GM23338 (cell line): ENCODE measurements around the gene ADAMTSL5. TPM values are rescaled to one million over a fixed set of nuclear protein-coding genes. Genes with fewer than 3 reads are reported as not detected.
A peak's percentile ranks its signal among the peaks of the same experiment; 100 is the strongest.

Experiments
- ATAC-seq: fragments of 200-7000 bp; cut with Tn5 transposase; 3 replicates; pipeline ENCODE4 v1.9.1; 2020
- DNase-seq: peaks from one replicate; pipeline ENCODE4 v3.0.0-alpha.2; 2015; ENCODE audit warnings: low spot score
- H2AFZ ChIP-seq: fragments of 200-600 bp; sonication (generic); 2 replicates; pipeline ENCODE4 v1.8.0; 2016; ENCODE audit warnings: antibody characterized with exemption, mild to moderate bottlenecking, moderate library complexity
- H3F3A ChIP-seq: fragments of 200-600 bp; sonication (generic); replicated peaks from 2 replicates; pipeline ENCODE4 v1.8.0; 2017; ENCODE audit warnings: antibody characterized with exemption, mixed run types, low read depth
- H3K27ac ChIP-seq: fragments of 200-600 bp; sonication (generic); 2 replicates; pipeline ENCODE4 v1.6.1; 2016; ENCODE audit warnings: low read depth
- H3K27me3 ChIP-seq: fragments of 200-600 bp; sonication (generic); 2 replicates; pipeline ENCODE4 v1.8.0; 2016; ENCODE audit warnings: mild to moderate bottlenecking, mixed run types, moderate library complexity; ENCODE audit not compliant: insufficient read depth
- H3K36me3 ChIP-seq: fragments of 200-600 bp; sonication (generic); 2 replicates; pipeline ENCODE4 v1.8.0; 2016; ENCODE audit warnings: mild to moderate bottlenecking; ENCODE audit not compliant: insufficient read depth
- H3K4me1 ChIP-seq: fragments of 200-600 bp; sonication (generic); 2 replicates; pipeline ENCODE4 v1.8.0; 2016; ENCODE audit warnings: mild to moderate bottlenecking, moderate library complexity; ENCODE audit not compliant: insufficient read depth
- H3K4me2 ChIP-seq: fragments of 200-600 bp; sonication (generic); 2 replicates; pipeline ENCODE4 v1.7.1; 2017; ENCODE audit warnings: mixed run types
- H3K4me3 ChIP-seq: fragments of 200-600 bp; sonication (generic); 2 replicates; pipeline ENCODE4 v1.6.1; 2016; ENCODE audit warnings: mixed run types
- H3K79me2 ChIP-seq: fragments of 200-600 bp; sonication (generic); replicated peaks from 2 replicates; pipeline ENCODE4 v1.8.0; 2017; ENCODE audit warnings: mild to moderate bottlenecking; ENCODE audit not compliant: insufficient read depth
- H3K9me2 ChIP-seq: fragments of 200-600 bp; sonication (generic); 2 replicates; pipeline ENCODE4 v1.8.0; 2017; ENCODE audit not compliant: insufficient read depth
- H4K20me1 ChIP-seq: fragments of 200-600 bp; sonication (generic); replicated peaks from 2 replicates; pipeline ENCODE4 v1.8.0; 2017; ENCODE audit warnings: mild to moderate bottlenecking; ENCODE audit not compliant: insufficient read depth
- H3K27ac Mint-ChIP-seq: 2 replicates; pipeline ENCODE4 v1.8.0; 2020; ENCODE audit warnings: inconsistent platforms, mild to moderate bottlenecking, moderate library complexity, mixed read lengths
- H3K27me3 Mint-ChIP-seq: 3 replicates; pipeline ENCODE4 v1.8.0; 2022; ENCODE audit warnings: low read depth, mild to moderate bottlenecking, moderate library complexity, mixed read lengths, inconsistent platforms; ENCODE audit not compliant: insufficient read depth, poor library complexity
- H3K36me3 Mint-ChIP-seq: 3 replicates; pipeline ENCODE4 v1.8.0; 2021; ENCODE audit warnings: low read depth, mild to moderate bottlenecking, inconsistent platforms, moderate library complexity, mixed read lengths
- H3K4me1 Mint-ChIP-seq: 3 replicates; pipeline ENCODE4 v1.8.0; 2020; ENCODE audit warnings: mild to moderate bottlenecking, inconsistent platforms, mixed read lengths
- H3K4me3 Mint-ChIP-seq: 3 replicates; pipeline ENCODE4 v1.8.0; 2021; ENCODE audit warnings: moderate library complexity, mild to moderate bottlenecking, inconsistent platforms, mixed read lengths
- H3K9me3 Mint-ChIP-seq: 3 replicates; pipeline ENCODE4 v1.8.0; 2020; ENCODE audit warnings: moderate library complexity, mild to moderate bottlenecking, inconsistent platforms, mixed read lengths
- CREB1 ChIP-seq: fragments of 250-450 bp; sonication (Bioruptor Pico); IDR thresholded peaks from 2 replicates; pipeline ENCODE4 v1.5.0; 2020; ENCODE audit warnings: low read depth, mild to moderate bottlenecking, moderate library complexity
- CTCF ChIP-seq, 2 experiments: fragments of 200-600 bp in 1 of 2; sonication (generic) in 1 of 2; conservative IDR thresholded peaks; 2 replicates each; pipeline versions ENCODE4 v1.5.1 to v1.6.1; 2016 to 2017; ENCODE audit warnings: antibody characterized with exemption in 2 of 2, low read depth in 2 of 2, mild to moderate bottlenecking in 2 of 2, moderate library complexity in 1 of 2
- EZH2 ChIP-seq: fragments of 200-600 bp; sonication (generic); IDR thresholded peaks from one replicate; pipeline ENCODE4 v1.8.0; 2017; ENCODE audit warnings: antibody characterized with exemption, mild to moderate bottlenecking, low read depth; ENCODE audit not compliant: unreplicated experiment
- EZH2phosphoT487 ChIP-seq: fragments of 200-600 bp; sonication (generic); IDR thresholded peaks from one replicate; pipeline ENCODE4 v1.8.1; 2018; ENCODE audit warnings: antibody characterized with exemption; ENCODE audit not compliant: unreplicated experiment
- JUNB ChIP-seq: IDR thresholded peaks from one replicate; pipeline ENCODE4 v1.6.1; 2016; ENCODE audit warnings: antibody characterized with exemption; ENCODE audit not compliant: unreplicated experiment
- NANOG ChIP-seq: IDR thresholded peaks from 2 replicates; pipeline ENCODE4 v1.6.1; 2016; ENCODE audit warnings: antibody characterized with exemption, borderline replicate concordance
- STAT1 ChIP-seq: IDR thresholded peaks from one replicate; pipeline ENCODE4 v1.6.1; 2016; ENCODE audit warnings: antibody characterized with exemption; ENCODE audit not compliant: unreplicated experiment
- ZNF331 ChIP-seq: fragments of 250-450 bp; sonication (Bioruptor Pico); IDR thresholded peaks from 2 replicates; pipeline ENCODE4 v1.5.0; 2020; ENCODE audit warnings: low read depth, mild to moderate bottlenecking, moderate library complexity
- ZNF462 ChIP-seq: fragments of 250-450 bp; sonication (Bioruptor Pico); IDR thresholded peaks from 2 replicates; pipeline ENCODE4 v1.5.0; 2020; ENCODE audit warnings: mild to moderate bottlenecking, moderate library complexity
- polyA plus RNA-seq: library from polyadenylated mRNA; unstranded; fragments of >200 nt; fragmentation: Nextera tagmentation; extraction: Ambion mirVana; gene quantifications from 2 replicates; pipeline ENCODE4 v1.2.1, GENCODE V29; 2016
- total RNA-seq: library from RNA; depleted of rRNA; stranded (reverse); fragments of >200 nt; shearing (Covaris generic); gene quantifications from 2 replicates; pipeline ENCODE4 v1.2.3, GENCODE V29; 2014

Gene ADAMTSL5
- total and polyA plus RNA-seq, 2 experiments from 2014 or later: 0.10 to 0.97 TPM

GRCh38 chr19:1468821-1469254, 44.0 kb downstream of the ADAMTSL5 start:
- Histone ChIP-seq H4K20me1 (peaks cover 11% of the 10 kb centered on the region; the same call in 1 of the 2 replicates), H3K36me3 (no peaks in the 10 kb centered on the region), H3F3A (peaks cover 17% of the 10 kb centered on the region), H3K4me2 (peak overlapping the region; percentile 75), H3K4me3 (peak overlapping the region; percentile 51; the same call in 1 of the 2 replicates), H3K27me3 (peaks cover 93% of the 10 kb centered on the region), H3K27ac (no peak overlapping the region), H3K79me2 (no peaks in the 10 kb centered on the region), H3K4me1 (peaks cover 6% of the 10 kb centered on the region; the same call in 1 of the 2 replicates), H3K9me2 (no peaks in the 10 kb centered on the region), H2AFZ (no peak overlapping the region)
- Mint-ChIP-seq H3K9me3 (0 out of 3 replicates have a peak, but pooled peaks cover 3% of the 10 kb centered on the region), H3K36me3 (no peaks in the 10 kb centered on the region; the same call in 2 of the 3 replicates), H3K27ac (no peak overlapping the region), H3K4me1 (peaks cover 6% of the 10 kb centered on the region; the same call in 2 of the 3 replicates), H3K27me3 (peaks cover 69% of the 10 kb centered on the region), H3K4me3 (no peak overlapping the region)
- no peak for DNase-seq
- peak; percentile 0; the same call in 2 of the 3 replicates for ATAC-seq
- TF ChIP-seq NANOG (no peak), ZNF331 (CRISPR knock-in tag) (no peak), EZH2 (peak; percentile 80), CTCF (conservative IDR thresholded peaks at IDR 0.05; ENCODE audit: low read depth in 2 of 2) (peak in 1 of 2 experiments; percentile 38; a peak in 2 of 4 replicates)

- H4K20me1 ChIP-seq: peaks cover 11% of the 10 kb centered on the region; the same call in 1 of the 2 replicates
- peak overlapping the region; percentile 38; the same call in 1 of the 3 replicates for H3K4me3 Mint-ChIP-seq
These were observed 44.5 kb downstream of the ADAMTSL5 start for GRCh38 chr19:1468274-1468820.

More at GRCh38 chr19:1468274-1468820, 44.5 kb downstream of the ADAMTSL5 start:
- peaks cover 17% of the 10 kb centered on the region for H3F3A ChIP-seq
- H3K4me2 ChIP-seq: peak overlapping the region; percentile 75
- TF ChIP-seq CREB1 (CRISPR knock-in tag): no peak
- TF ChIP-seq EZH2phosphoT487: no peak
- TF ChIP-seq ZNF462 (CRISPR knock-in tag): no peak
- TF ChIP-seq STAT1: no peak
- TF ChIP-seq JUNB: no peak
- no peaks in the 10 kb centered on the region; the same call in 2 of the 3 replicates for H3K36me3 Mint-ChIP-seq
- H3K27me3 ChIP-seq: peaks cover 96% of the 10 kb centered on the region
- H3K9me2 ChIP-seq: no peaks in the 10 kb centered on the region
- DNase-seq (no peak), ATAC-seq (no peak)
- H3K27ac Mint-ChIP-seq: no peak overlapping the region
- peak overlapping the region; percentile 51; the same call in 1 of the 2 replicates for H3K4me3 ChIP-seq
- H3K27ac ChIP-seq: no peak overlapping the region
- H3K9me3 Mint-ChIP-seq: 0 out of 3 replicates have a peak, but pooled peaks cover 3% of the 10 kb centered on the region
- no peaks in the 10 kb centered on the region for H3K79me2 ChIP-seq
- H3K36me3 ChIP-seq: no peaks in the 10 kb centered on the region
- no peak overlapping the region for H2AFZ ChIP-seq
- H3K4me1 Mint-ChIP-seq: peaks cover 6% of the 10 kb centered on the region; the same call in 2 of the 3 replicates
- H3K27me3 Mint-ChIP-seq: peaks cover 72% of the 10 kb centered on the region
- peaks cover 6% of the 10 kb centered on the region; the same call in 1 of the 2 replicates for H3K4me1 ChIP-seq
